Caco-2 (cell line): Measurements from ENCODE around the gene TRIM17. TPM values are rescaled to one million over a fixed set of nuclear protein-coding genes. Genes with fewer than 3 reads are reported as not detected.

Experiments
- BruUV-seq: library from RNA; stranded (reverse); fragments of 400-500 nt; replicated peaks from 2 replicates; lab custom pipeline; 2021; lab: Mats Ljungman, UMichigan
- CTCF ChIA-PET: fragments of 300-600 bp; sonication (Branson Sonifier 250); formaldehyde crosslinking; loops from one replicate; lab custom pipeline; 2022; ENCODE audit warnings: antibody characterized with exemption; lab: Charles Lee
- POLR2A ChIA-PET: fragments of 300-600 bp; sonication (Branson Sonifier 250); formaldehyde crosslinking; loops from one replicate; lab custom pipeline; 2022; ENCODE audit warnings: antibody characterized with exemption; lab: Charles Lee
- DNase-seq, 2 experiments: peaks; one replicate each; pipeline versions ENCODE4 v3.0.0 to v3.0.0-alpha.2; 2020 to 2022
- H3K27me3 ChIP-seq: replicated peaks from 2 replicates; pipeline ENCODE4 v1.6.0; 2011; ENCODE audit warnings: low read length; ENCODE audit not compliant: control insufficient read depth, insufficient read depth
- H3K36me3 ChIP-seq: 2 replicates; pipeline ENCODE4 v1.5.1; 2011; ENCODE audit warnings: low read length; ENCODE audit not compliant: control insufficient read depth, insufficient read depth
- H3K4me1 ChIP-seq: fragments of 250-450 bp; sonication (Bioruptor Pico); 2 replicates; pipeline ENCODE4 v1.5.1; 2020; ENCODE audit warnings: mild to moderate bottlenecking
- H3K4me3 ChIP-seq: 2 replicates; pipeline ENCODE4 v1.5.1; 2011; ENCODE audit warnings: low read depth, mild to moderate bottlenecking, control low read depth, low read length
- H3K9me3 ChIP-seq: fragments of 250-450 bp; sonication (Bioruptor Pico); 2 replicates; pipeline ENCODE4 v1.5.1; 2020; ENCODE audit warnings: mild to moderate bottlenecking, moderate library complexity
- H3K27ac Mint-ChIP-seq: one replicate; pipeline ENCODE4 v1.8.0; 2022; ENCODE audit warnings: mixed read lengths; ENCODE audit not compliant: unreplicated experiment
- H3K27me3 Mint-ChIP-seq: one replicate; pipeline ENCODE4 v1.8.0; 2022; ENCODE audit warnings: mixed read lengths; ENCODE audit not compliant: insufficient read depth, unreplicated experiment
- H3K36me3 Mint-ChIP-seq: one replicate; pipeline ENCODE4 v1.8.0; 2022; ENCODE audit warnings: mild to moderate bottlenecking, mixed read lengths; ENCODE audit not compliant: insufficient read depth, unreplicated experiment
- H3K4me1 Mint-ChIP-seq: one replicate; pipeline ENCODE4 v1.8.0; 2022; ENCODE audit warnings: low read depth, mixed read lengths; ENCODE audit not compliant: unreplicated experiment
- H3K4me3 Mint-ChIP-seq: one replicate; pipeline ENCODE4 v1.8.0; 2022; ENCODE audit warnings: mild to moderate bottlenecking, moderate library complexity, mixed read lengths; ENCODE audit not compliant: unreplicated experiment
- H3K9me3 Mint-ChIP-seq: one replicate; pipeline ENCODE4 v1.8.0; 2022; ENCODE audit warnings: mixed read lengths; ENCODE audit not compliant: unreplicated experiment
- CTCF ChIP-seq, 2 experiments: fragments of 200-600 bp in 1 of 2; IDR thresholded peaks; 1 replicate in 1 of 2; 2 replicates in 1 of 2; pipeline versions ENCODE4 v1.5.1 to v1.8.0; 2011 to 2022; ENCODE audit warnings: antibody characterized with exemption in 1 of 2, control low read depth in 1 of 2, inconsistent platforms in 1 of 2, low read depth in 1 of 2, low read length in 1 of 2, mild to moderate bottlenecking in 1 of 2, moderate library complexity in 1 of 2; ENCODE audit not compliant: insufficient read depth in 1 of 2, severe bottlenecking in 1 of 2, unreplicated experiment in 1 of 2
- intact Hi-C: fragments of 100-400 bp; cut with micrococcal nuclease; formaldehyde crosslinking; loops from one replicate; pipeline ENCODE4 v1.10.0; 2022; ENCODE audit not compliant: unreplicated experiment
- total RNA-seq: library from RNA; stranded (reverse); gene quantifications from 2 replicates; pipeline ENCODE4 v1.2.3, GENCODE V29; 2022

Gene TRIM17
- total RNA-seq, 1 experiment from 2014 or later, result 4.0 TPM

DNA sequence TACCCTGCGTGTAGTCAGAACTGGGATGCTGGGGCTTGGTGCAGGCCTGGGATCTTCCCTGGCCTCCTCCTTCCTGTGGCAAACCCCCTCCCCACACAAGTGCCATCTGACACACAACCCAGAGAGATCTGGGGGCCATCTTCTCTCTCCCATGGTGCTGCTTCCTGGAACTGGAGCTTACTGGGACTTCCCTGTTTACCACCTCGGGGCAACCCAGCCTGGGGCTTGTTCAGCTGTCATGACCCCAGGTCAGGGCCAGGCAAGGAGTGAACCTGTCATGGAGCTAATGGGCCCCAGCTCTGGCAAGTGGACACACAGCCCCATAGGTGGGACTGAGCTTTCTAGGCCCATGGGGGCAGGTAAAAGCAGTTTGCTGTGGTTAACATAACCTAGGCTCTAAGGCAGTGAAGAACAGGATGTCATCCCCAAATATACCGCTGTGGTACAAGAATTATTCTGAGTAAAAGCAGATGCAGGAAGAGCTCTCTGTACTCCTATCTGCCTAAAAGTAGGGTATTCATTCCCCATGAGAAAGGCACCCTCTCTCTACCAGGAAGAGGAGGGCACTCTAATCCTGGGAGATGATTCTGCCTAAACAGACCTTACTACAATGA, 12.4 kb downstream of the TRIM17 start:
- intact Hi-C loops, result no loop called here
- CTCF ChIA-PET, result no interaction called here
- Mint-ChIP-seq H3K9me3 (no peaks in the 10 kb centered on the region), H3K4me3 (peak overlapping the region; percentile 95), H3K36me3 (peaks cover 66% of the 10 kb centered on the region), H3K27ac (no peak overlapping the region), H3K4me1 (peaks cover 20% of the 10 kb centered on the region), H3K27me3 (no peaks in the 10 kb centered on the region)
- no peaks in the 10 kb centered on the region for H3K27me3 ChIP-seq
- POLR2A ChIA-PET, result no interaction called here
- DNase-seq, result no peak
- peaks cover 6% of the 10 kb centered on the region for H3K36me3 ChIP-seq
- no TSS peak for BruUV-seq
- no peak for TF ChIP-seq CTCF (IDR thresholded peaks at IDR 0.05; ENCODE audit: insufficient read depth in 1 of 2, low read depth in 1 of 2, low read length in 1 of 2, severe bottlenecking in 1 of 2, unreplicated experiment in 1 of 2)
- peaks cover 26% of the 10 kb centered on the region for H3K4me1 ChIP-seq
- H3K9me3 ChIP-seq, result no peaks in the 10 kb centered on the region
- H3K4me3 ChIP-seq, result no peak overlapping the region

DNA sequence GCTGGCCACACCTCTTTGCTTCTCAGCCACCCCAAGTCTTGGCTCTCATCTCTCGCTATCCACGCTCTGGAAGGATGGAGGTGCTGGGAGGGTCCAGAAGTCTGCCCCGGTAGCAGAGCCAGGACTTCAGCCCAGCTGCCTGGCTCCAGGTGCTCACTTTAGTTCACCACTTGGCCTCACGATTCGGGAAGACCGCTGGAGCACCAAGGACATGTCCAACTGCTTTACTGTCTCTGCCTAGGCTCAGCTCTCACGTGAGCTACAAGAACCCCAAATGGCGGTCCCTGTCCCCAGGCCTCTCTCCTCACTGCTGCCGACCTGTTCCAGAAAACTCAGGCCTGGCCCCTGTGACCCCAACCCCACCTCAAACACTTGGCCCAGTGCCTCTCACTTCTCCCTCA, 13.4 kb downstream of the TRIM17 start:
- no peak for TF ChIP-seq CTCF (IDR thresholded peaks at IDR 0.05; ENCODE audit: insufficient read depth in 1 of 2, low read depth in 1 of 2, low read length in 1 of 2, severe bottlenecking in 1 of 2, unreplicated experiment in 1 of 2)
- no peak overlapping the region for H3K4me3 ChIP-seq
- H3K4me3 Mint-ChIP-seq, result no peak overlapping the region
- H3K36me3 ChIP-seq, result peaks cover 6% of the 10 kb centered on the region
- H3K36me3 Mint-ChIP-seq, result peaks cover 67% of the 10 kb centered on the region
- H3K27me3 Mint-ChIP-seq, result no peaks in the 10 kb centered on the region
- peaks cover 15% of the 10 kb centered on the region for H3K4me1 Mint-ChIP-seq
- no peaks in the 10 kb centered on the region for H3K27me3 ChIP-seq
- ChIA-PET POLR2A (no interaction called here), CTCF (no interaction called here)
- H3K9me3 ChIP-seq, result no peaks in the 10 kb centered on the region
- no peaks in the 10 kb centered on the region for H3K9me3 Mint-ChIP-seq
- DNase-seq, result no peak
- intact Hi-C loops, result no loop called here
- peaks cover 21% of the 10 kb centered on the region for H3K4me1 ChIP-seq
- BruUV-seq, result no TSS peak
- H3K27ac Mint-ChIP-seq, result no peak overlapping the region

GRCh38 chr1:228402641-228403025, 14.0 kb downstream of the TRIM17 start:
- peaks cover 15% of the 10 kb centered on the region for H3K4me1 ChIP-seq
- no peak for DNase-seq
- no peak overlapping the region for H3K27ac Mint-ChIP-seq
- no peak overlapping the region for H3K4me3 Mint-ChIP-seq
- no peaks in the 10 kb centered on the region for H3K9me3 ChIP-seq
- intact Hi-C loops, result no loop called here
- H3K4me3 ChIP-seq, result no peak overlapping the region
- H3K36me3 ChIP-seq, result peaks cover 6% of the 10 kb centered on the region
- BruUV-seq, result no TSS peak
- TF ChIP-seq CTCF (IDR thresholded peaks at IDR 0.05; ENCODE audit: insufficient read depth in 1 of 2, low read depth in 1 of 2, low read length in 1 of 2, severe bottlenecking in 1 of 2, unreplicated experiment in 1 of 2), result no peak
- ChIA-PET POLR2A (no interaction called here), CTCF (no interaction called here)
- H3K36me3 Mint-ChIP-seq, result peaks cover 72% of the 10 kb centered on the region
- no peaks in the 10 kb centered on the region for H3K27me3 ChIP-seq
- no peaks in the 10 kb centered on the region for H3K27me3 Mint-ChIP-seq
- H3K4me1 Mint-ChIP-seq, result peaks cover 12% of the 10 kb centered on the region
- H3K9me3 Mint-ChIP-seq, result no peaks in the 10 kb centered on the region
